Stimulated activated naive CD8-positive, alpha-beta T cell treated with anti-CD3 and anti-CD28 coated beads, Interleukin-15, Interleukin-2, amounts not matched to agents 100 ng/mL and 50 ng/mL, for 24 hours (primary cell): ENCODE data around the gene PRMT9.

Experiments
- H3K27ac Mint-ChIP-seq: one replicate; pipeline ENCODE4 v1.8.0; 2021; ENCODE audit warnings: mild to moderate bottlenecking, mixed read lengths
- H3K27me3 Mint-ChIP-seq: one replicate; pipeline ENCODE4 v1.8.0; 2021; ENCODE audit warnings: mixed read lengths
- H3K36me3 Mint-ChIP-seq: one replicate; pipeline ENCODE4 v1.8.0; 2021; ENCODE audit warnings: low read depth, mixed read lengths
- H3K4me1 Mint-ChIP-seq: one replicate; pipeline ENCODE4 v1.8.0; 2021; ENCODE audit warnings: low read depth, mixed read lengths
- H3K4me3 Mint-ChIP-seq: one replicate; pipeline ENCODE4 v1.8.0; 2021; ENCODE audit warnings: mild to moderate bottlenecking, mixed read lengths
- H3K9me3 Mint-ChIP-seq: one replicate; pipeline ENCODE4 v1.8.0; 2021; ENCODE audit warnings: mixed read lengths

PRMT9 gene

DNA sequence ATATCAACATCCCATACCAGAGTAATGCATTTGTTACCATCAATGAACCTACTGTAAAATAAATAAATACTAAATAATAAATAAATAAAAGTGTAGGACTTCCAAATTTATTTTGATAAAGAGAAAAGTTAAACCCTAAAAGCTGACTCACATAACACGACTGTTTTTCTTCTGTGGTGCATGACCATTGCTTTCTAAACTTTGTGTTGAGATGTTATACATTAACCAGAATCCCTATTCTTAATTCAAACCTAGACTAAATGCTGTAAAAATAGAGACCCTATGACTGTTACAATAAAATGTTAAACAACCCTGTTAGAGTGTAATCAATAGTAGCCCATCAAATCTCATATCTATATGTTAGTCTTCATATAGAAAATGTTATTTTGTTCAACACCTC, 20.9 kb upstream of the PRMT9 start:
- Mint-ChIP-seq H3K36me3 (no peaks in the 10 kb centered on the region), H3K4me1 (no peaks in the 10 kb centered on the region), H3K4me3 (no peak overlapping the region), H3K9me3 (no peaks in the 10 kb centered on the region), H3K27me3 (peaks cover 7% of the 10 kb centered on the region), H3K27ac (no peak overlapping the region)

DNA sequence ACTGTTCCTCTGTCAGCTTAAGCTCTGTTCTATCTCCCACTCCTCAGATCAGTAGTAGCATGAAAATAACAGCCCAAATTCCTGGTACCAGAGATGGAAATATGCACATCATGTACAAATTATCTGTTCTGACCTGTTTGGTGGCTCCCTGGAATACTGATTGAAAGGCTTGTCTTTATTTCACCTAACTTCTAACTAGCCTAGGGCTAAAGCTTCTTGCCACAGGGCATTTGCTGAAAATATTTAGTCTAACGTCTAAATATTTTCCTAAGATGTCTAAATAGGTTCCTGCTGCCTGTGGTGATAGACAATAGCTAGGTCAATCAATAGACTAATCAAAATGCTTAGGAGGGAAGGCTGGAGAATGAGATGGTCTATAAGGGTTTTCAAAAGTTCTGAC, 12.9 kb upstream of the PRMT9 start:
- H3K4me1 Mint-ChIP-seq = no peaks in the 10 kb centered on the region
- no peak overlapping the region for H3K4me3 Mint-ChIP-seq
- H3K9me3 Mint-ChIP-seq = no peaks in the 10 kb centered on the region
- no peak overlapping the region for H3K27ac Mint-ChIP-seq
- no peaks in the 10 kb centered on the region for H3K36me3 Mint-ChIP-seq
- peaks cover 21% of the 10 kb centered on the region for H3K27me3 Mint-ChIP-seq

DNA sequence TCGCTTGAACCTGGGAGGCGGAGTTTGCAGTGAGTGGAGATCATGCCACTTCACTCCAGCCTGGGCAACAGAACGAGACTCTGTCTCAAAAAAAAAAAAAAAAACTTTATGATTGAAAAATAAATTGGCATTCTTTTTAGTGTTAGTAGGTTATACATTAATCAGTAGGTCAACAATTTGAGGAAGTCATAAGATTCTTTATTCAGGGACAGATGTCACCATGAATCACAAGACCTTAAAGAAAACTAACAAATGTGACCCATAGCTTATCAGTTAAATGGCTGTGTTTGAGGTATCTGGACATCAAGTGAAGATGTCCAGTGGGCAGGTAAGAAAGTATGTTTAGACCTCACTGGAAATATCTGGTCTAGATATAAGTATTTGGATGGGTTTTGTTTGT, 9.3 kb upstream of the PRMT9 start:
- H3K4me1 Mint-ChIP-seq = peaks cover 9% of the 10 kb centered on the region
- no peak overlapping the region for H3K27ac Mint-ChIP-seq
- H3K4me3 Mint-ChIP-seq = no peak overlapping the region
- H3K9me3 Mint-ChIP-seq = no peaks in the 10 kb centered on the region
- peaks cover 18% of the 10 kb centered on the region for H3K27me3 Mint-ChIP-seq
- H3K36me3 Mint-ChIP-seq = no peaks in the 10 kb centered on the region

DNA sequence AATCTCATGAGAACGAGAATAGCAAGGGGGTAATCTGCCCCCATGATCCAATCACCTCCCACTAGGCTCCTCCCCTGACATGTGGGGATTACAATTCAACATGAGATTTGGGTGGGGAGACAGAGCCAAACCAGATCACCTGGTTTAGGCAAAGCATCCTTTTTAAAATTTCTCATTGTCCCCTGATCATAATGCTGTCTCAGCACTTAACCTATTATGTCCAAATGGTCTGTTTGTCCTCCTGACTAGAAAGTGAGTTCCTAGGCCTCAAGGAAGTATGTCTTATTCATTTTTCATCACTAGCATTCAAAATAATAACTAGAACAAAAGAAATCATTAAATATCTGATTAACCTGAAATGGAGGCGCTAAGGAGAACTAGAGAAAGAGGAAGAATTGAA, 7.9 kb upstream of the PRMT9 start:
- H3K4me3 Mint-ChIP-seq = no peak overlapping the region
- H3K27ac Mint-ChIP-seq = no peak overlapping the region
- no peaks in the 10 kb centered on the region for H3K9me3 Mint-ChIP-seq
- no peaks in the 10 kb centered on the region for H3K36me3 Mint-ChIP-seq
- peaks cover 9% of the 10 kb centered on the region for H3K4me1 Mint-ChIP-seq
- peaks cover 18% of the 10 kb centered on the region for H3K27me3 Mint-ChIP-seq

DNA sequence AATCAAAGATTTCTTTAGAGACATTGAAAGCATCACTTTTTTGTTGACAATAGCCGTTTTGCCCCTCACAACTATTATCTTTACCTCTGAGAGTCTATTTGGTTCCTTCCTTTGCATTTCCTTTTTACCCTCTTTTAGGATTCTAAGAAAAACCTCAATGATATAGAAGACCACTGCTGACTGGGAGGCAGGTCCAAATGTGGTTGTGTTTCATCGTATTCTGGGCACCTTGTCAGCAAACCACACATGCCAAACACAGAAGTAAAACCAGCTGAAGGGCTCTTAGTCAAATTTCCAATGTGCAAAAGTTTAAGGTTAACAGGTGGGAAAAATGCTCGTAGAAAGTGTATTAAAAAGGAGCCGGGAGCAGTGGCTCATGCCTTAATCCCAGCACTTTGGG, 5.1 kb upstream of the PRMT9 start:
- no peaks in the 10 kb centered on the region for H3K36me3 Mint-ChIP-seq
- H3K4me3 Mint-ChIP-seq = no peak overlapping the region
- peaks cover 18% of the 10 kb centered on the region for H3K4me1 Mint-ChIP-seq
- H3K27ac Mint-ChIP-seq = no peak overlapping the region
- no peaks in the 10 kb centered on the region for H3K9me3 Mint-ChIP-seq
- H3K27me3 Mint-ChIP-seq = peaks cover 13% of the 10 kb centered on the region

DNA sequence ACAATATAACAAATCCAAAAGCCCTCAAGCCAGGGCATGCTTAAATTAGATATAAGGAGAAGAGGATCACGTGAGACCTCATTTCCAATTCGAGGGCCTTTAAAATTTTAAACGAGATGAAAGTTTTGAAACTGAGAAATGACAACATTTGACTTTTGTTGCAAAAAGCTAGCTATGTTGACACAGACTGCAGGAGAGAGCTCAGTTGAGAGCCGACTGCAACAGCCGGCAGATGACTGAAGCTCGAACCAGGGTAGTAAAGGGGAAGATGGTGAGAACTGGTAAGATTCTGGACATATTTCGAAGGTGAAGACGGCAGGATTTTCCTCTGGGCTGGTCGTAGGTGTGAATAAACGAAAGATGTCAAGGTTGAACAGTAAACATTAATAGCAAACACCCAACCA, 773 bp downstream of the PRMT9 start:
- no peaks in the 10 kb centered on the region for H3K9me3 Mint-ChIP-seq
- H3K27me3 Mint-ChIP-seq = no peaks in the 10 kb centered on the region
- H3K36me3 Mint-ChIP-seq = peaks cover 9% of the 10 kb centered on the region
- peak overlapping the region; percentile 98 for H3K4me3 Mint-ChIP-seq
- peak overlapping the region; percentile 91 for H3K27ac Mint-ChIP-seq
- peaks cover 31% of the 10 kb centered on the region for H3K4me1 Mint-ChIP-seq

DNA sequence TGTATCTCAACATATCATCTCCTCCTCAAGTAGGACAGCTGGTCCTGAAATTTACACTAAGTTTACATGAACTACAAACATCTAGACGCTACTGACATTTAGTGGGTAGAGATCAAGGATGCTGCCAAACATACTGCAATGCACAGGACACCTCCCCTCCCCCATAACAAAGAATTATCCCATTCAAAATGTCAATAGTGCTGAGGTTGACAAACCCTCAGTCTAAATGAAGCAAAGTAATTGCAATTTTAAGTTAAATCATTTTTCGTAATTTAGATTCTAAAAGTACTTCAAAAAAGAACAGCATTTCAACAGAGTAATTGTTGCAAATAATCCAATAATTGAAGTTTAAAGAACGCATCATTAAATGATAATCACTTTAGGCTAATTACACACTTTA, 1.2 kb downstream of the PRMT9 start:
- Mint-ChIP-seq H3K27ac (peak overlapping the region; percentile 21), H3K27me3 (no peaks in the 10 kb centered on the region), H3K36me3 (peaks cover 13% of the 10 kb centered on the region), H3K4me1 (peaks cover 31% of the 10 kb centered on the region), H3K9me3 (no peaks in the 10 kb centered on the region), H3K4me3 (peak overlapping the region; percentile 98)

DNA sequence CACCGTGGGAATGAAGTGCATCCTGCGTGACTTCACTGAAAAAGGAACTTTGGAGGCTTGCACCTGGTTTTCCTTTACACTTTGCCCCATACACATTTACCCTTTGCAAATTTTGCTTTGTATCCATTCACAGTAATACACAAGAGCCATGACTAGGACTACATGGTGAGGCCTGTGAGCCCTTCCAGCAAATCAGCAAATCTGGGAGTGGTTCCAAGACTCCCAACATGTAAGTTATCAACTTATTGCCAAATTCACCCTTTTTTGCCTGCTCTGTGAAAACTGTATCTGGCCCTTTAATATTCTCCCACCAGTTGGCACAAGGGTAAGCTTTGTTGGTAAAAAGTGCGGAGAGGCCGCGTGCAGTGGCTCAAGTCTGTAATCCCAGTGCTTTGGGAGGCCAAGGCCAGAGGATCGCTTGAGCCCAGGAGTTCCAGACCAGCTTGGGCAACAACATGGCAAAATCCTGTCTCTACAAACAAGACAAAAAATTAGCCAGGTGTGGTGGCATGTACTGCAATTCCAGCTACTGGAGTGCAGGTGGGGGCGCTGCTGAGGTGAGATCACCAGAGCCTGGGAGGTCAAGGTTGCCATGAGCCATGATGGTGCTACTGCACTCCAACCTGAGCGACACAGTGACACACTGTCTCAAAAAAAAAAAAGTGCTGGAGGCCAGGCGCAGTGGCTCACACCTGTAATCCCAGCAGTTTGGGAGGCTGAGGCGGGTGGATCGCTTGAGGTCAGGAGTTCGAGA, 5.0 kb downstream of the PRMT9 start:
- H3K9me3 Mint-ChIP-seq = no peaks in the 10 kb centered on the region
- H3K4me3 Mint-ChIP-seq = no peak overlapping the region
- no peak overlapping the region for H3K27ac Mint-ChIP-seq
- H3K36me3 Mint-ChIP-seq = peaks cover 22% of the 10 kb centered on the region
- H3K4me1 Mint-ChIP-seq = peaks cover 22% of the 10 kb centered on the region
- no peaks in the 10 kb centered on the region for H3K27me3 Mint-ChIP-seq

DNA sequence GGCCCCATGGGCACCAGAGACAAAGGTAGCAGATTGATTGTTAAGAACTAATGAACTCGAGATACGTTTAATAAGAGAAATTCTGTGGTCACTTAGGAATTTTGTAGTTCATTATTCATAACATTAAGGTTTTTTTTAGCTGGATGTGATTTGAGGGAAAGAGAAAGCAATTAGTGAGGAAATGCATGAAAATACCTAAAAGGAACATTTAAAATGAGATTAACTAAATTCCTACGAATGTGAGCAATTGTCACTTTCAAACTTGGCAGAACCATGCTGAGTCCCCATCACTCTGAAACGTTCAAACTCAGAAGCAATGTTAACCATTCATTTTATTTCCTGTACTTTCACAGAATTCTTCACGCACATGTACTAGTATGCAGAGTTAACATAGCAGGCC, 5.9 kb downstream of the PRMT9 start:
- Mint-ChIP-seq H3K27me3 (no peaks in the 10 kb centered on the region), H3K36me3 (peaks cover 23% of the 10 kb centered on the region), H3K9me3 (no peaks in the 10 kb centered on the region), H3K4me1 (peaks cover 19% of the 10 kb centered on the region), H3K27ac (no peak overlapping the region), H3K4me3 (no peak overlapping the region)

DNA sequence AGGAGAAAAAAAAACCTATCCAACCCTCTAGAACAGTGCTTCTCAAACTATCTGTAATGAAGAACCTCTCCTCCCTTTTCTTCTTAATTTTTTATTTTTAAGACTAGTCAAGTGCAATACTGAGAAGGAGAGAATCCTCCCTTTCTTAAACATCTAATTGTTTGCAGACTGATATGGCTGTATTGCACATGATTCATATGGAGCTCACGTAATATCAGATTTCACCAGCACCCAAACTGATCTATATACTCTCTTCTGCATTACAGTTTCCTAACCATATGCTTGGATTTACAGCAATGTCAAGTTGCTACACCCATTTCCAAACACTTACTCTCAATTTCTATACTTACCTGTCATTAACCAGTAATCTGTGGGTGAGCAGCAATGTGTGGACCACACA, 9.5 kb downstream of the PRMT9 start:
- no peaks in the 10 kb centered on the region for H3K4me1 Mint-ChIP-seq
- H3K36me3 Mint-ChIP-seq = peaks cover 49% of the 10 kb centered on the region
- H3K27ac Mint-ChIP-seq = no peak overlapping the region
- no peaks in the 10 kb centered on the region for H3K9me3 Mint-ChIP-seq
- no peaks in the 10 kb centered on the region for H3K27me3 Mint-ChIP-seq
- no peak overlapping the region for H3K4me3 Mint-ChIP-seq

DNA sequence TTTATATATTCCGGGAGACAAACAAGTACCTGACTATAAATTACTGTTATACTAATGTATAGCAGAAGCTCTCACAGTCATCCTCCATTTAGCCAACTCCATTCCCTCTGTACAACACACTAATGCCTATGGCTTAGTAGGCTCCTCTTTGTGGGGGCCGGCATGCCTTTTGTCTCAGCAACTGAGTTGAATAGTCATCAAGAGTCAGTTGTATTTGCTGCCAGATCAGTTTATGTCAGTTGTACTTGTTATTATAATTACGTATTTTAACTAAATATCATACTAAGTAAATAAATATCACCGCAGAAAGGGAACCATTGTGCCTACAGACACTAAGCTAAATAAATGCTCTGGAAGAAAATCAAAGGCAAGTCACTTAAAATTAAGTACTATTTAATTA, 9.9 kb downstream of the PRMT9 start:
- H3K4me3 Mint-ChIP-seq = no peak overlapping the region
- no peaks in the 10 kb centered on the region for H3K9me3 Mint-ChIP-seq
- H3K4me1 Mint-ChIP-seq = no peaks in the 10 kb centered on the region
- peaks cover 48% of the 10 kb centered on the region for H3K36me3 Mint-ChIP-seq
- H3K27ac Mint-ChIP-seq = no peak overlapping the region
- H3K27me3 Mint-ChIP-seq = no peaks in the 10 kb centered on the region

DNA sequence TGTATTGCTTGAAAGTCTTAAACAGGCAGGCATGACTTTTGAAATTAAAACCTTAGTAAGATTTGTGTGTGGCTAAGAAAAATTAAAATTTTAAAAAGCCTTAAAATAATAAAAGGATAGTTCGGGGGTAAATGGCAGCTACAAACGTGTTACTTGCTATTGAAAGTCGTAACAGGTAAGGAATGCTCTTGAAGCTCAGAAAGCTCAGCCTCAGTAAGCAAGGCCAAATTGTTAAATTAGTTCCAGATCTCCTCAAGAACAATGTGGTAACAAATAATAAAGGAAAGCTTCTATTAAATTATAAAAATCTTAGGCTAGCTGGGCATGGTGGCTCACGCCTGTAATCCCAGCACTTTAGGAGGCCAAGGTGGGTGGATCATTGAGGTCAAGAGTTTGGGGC, 25.5 kb downstream of the PRMT9 start:
- H3K4me3 Mint-ChIP-seq = no peak overlapping the region
- H3K9me3 Mint-ChIP-seq = no peaks in the 10 kb centered on the region
- peaks cover 47% of the 10 kb centered on the region for H3K36me3 Mint-ChIP-seq
- H3K27me3 Mint-ChIP-seq = no peaks in the 10 kb centered on the region
- H3K4me1 Mint-ChIP-seq = no peaks in the 10 kb centered on the region
- H3K27ac Mint-ChIP-seq = no peak overlapping the region

DNA sequence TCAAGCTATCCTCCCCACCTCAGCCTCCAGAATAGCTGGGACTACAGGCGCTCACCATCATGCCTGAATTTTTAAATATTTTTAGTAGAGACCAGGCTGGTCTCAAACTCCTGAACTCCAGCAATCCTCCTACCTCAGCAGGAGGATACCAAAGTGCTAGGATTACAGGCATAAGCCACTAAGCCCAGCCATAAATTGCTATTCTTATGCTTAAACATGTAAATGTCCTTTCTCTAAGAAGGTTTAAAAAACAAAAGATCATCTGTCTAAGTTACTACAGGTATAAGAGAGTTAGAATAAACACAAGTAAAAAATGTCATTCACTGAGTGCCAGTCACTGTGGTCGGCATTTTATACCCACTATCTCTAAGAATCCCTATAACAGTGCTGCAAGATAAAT, 28.3 kb downstream of the PRMT9 start:
- no peak overlapping the region for H3K4me3 Mint-ChIP-seq
- H3K36me3 Mint-ChIP-seq = peaks cover 66% of the 10 kb centered on the region
- H3K9me3 Mint-ChIP-seq = no peaks in the 10 kb centered on the region
- H3K27me3 Mint-ChIP-seq = no peaks in the 10 kb centered on the region
- H3K4me1 Mint-ChIP-seq = peaks cover 8% of the 10 kb centered on the region
- H3K27ac Mint-ChIP-seq = no peak overlapping the region

DNA sequence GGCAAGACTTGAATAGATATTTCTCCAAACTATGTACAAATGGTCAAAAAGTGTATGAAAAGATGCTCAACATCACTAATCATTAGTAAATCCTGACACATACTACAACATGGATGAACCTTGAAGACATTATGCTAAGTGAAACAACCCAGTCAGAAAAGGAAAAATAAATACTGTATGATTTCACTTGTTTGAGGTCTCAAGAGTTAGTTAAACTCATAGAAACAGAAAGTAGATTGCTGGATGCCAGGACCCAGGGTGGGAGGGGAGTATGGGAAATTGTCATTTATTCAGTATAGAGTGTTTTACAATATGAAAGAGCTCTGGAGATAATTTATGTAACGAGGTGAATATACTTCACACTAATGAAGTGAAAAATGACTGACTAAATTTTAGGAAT, 32.4 kb downstream of the PRMT9 start:
- no peak overlapping the region for H3K4me3 Mint-ChIP-seq
- peaks cover 42% of the 10 kb centered on the region for H3K4me1 Mint-ChIP-seq
- H3K27me3 Mint-ChIP-seq = no peaks in the 10 kb centered on the region
- H3K9me3 Mint-ChIP-seq = peaks cover 11% of the 10 kb centered on the region
- no peak overlapping the region for H3K27ac Mint-ChIP-seq
- H3K36me3 Mint-ChIP-seq = peaks cover 79% of the 10 kb centered on the region

DNA sequence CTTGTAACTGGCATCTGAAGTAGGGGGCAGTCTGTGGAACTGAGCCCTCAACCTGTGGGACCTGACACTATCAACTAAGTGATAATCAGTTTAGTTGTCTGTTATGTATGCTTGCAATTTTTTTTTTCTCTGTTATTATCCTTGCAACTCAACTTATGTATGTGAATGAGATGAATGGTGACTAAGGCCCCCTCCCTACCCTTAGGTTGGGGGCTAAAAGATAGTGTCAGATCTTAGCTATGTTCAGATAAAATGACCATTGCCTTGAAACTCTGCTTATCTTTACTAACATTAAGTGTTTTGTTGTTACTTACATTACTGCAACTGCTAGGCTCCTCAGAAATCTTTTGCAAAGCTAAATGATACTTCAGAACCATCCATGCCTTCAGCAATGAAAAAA, 35.3 kb downstream of the PRMT9 start:
- H3K27me3 Mint-ChIP-seq = no peaks in the 10 kb centered on the region
- H3K9me3 Mint-ChIP-seq = peaks cover 11% of the 10 kb centered on the region
- H3K4me3 Mint-ChIP-seq = no peak overlapping the region
- no peak overlapping the region for H3K27ac Mint-ChIP-seq
- peaks cover 64% of the 10 kb centered on the region for H3K36me3 Mint-ChIP-seq
- H3K4me1 Mint-ChIP-seq = peaks cover 53% of the 10 kb centered on the region

DNA sequence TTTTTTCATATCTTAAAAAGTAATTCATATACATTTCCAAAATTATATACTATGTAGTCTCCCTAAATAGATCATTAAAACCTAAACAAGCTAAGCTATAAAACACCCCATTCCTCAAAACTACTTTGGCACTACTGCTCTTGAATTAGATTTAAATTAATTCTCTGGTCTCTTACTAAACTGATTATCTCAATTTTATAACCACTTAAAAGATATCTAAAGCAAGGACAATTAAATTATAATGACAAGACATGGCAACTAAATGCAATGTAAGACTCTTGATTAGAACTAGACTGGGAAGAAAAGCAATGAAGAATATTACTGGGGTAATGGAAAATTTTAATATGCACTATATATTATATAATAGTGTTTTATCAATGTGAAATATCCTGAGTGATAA, 38.9 kb downstream of the PRMT9 start:
- H3K36me3 Mint-ChIP-seq = peaks cover 55% of the 10 kb centered on the region
- peaks cover 45% of the 10 kb centered on the region for H3K4me1 Mint-ChIP-seq
- H3K27me3 Mint-ChIP-seq = no peaks in the 10 kb centered on the region
- no peak overlapping the region for H3K27ac Mint-ChIP-seq
- H3K9me3 Mint-ChIP-seq = peaks cover 11% of the 10 kb centered on the region
- no peak overlapping the region for H3K4me3 Mint-ChIP-seq
